Measurements from ENCODE around the gene PRXL2B. TPM values are rescaled to one million over a fixed set of nuclear protein-coding genes. Genes with fewer than 3 reads are reported as not detected.

PRXL2B gene
- total and polyA plus RNA-seq, 10 of the 15 experiments (the other 5 are each of a cell fraction or from before 2014, with no cell fraction given) = 0.44 to 5.6 (median 4.0) TPM

- no peak for TF ChIP-seq ZBTB4 (CRISPR knock-in tag; IDR thresholded peaks at IDR 0.05)
- TF ChIP-seq HSF1 (IDR thresholded peaks at IDR 0.05; ENCODE audit: low read depth, low read length) = no peak
- TF ChIP-seq BMI1 (IDR thresholded peaks at IDR 0.05; ENCODE audit: borderline replicate concordance) = no peak
- no peak for TF ChIP-seq NFXL1 (IDR thresholded peaks at IDR 0.05; ENCODE audit: borderline replicate concordance)
- no peak for TF ChIP-seq CHD4 (IDR thresholded peaks at IDR 0.05)
- TF ChIP-seq NR2F1 (conservative IDR thresholded peaks at IDR 0.05) = peak; percentile 82
- TF ChIP-seq REST (IDR thresholded peaks at IDR 0.05; ENCODE audit: low read depth, low read length) = no peak
- TF ChIP-seq MEF2B (IDR thresholded peaks at IDR 0.05; ENCODE audit: partially characterized antibody, poor library complexity, severe bottlenecking) = peak; percentile 32
- no peak for TF ChIP-seq ZBTB11 (CRISPR knock-in tag; IDR thresholded peaks at IDR 0.05)
- TF ChIP-seq MAX (IDR thresholded peaks at IDR 0.05; ENCODE audit: low read depth, low read length) = no peak; the same call in 1 of the 2 replicates
- no peak for TF ChIP-seq MTA2 (IDR thresholded peaks at IDR 0.05; ENCODE audit: low read depth)
- no peak for TF ChIP-seq TBL1XR1 (IDR thresholded peaks at IDR 0.05; ENCODE audit: low read depth, low read length)
- no peak for TF ChIP-seq ZSCAN29 (IDR thresholded peaks at IDR 0.05)
- TF ChIP-seq POLR2AphosphoS5 (IDR thresholded peaks at IDR 0.05; ENCODE audit: low read length) = no peak
- peak; percentile 2; the same call in 1 of the 2 replicates for TF ChIP-seq POLR2A (IDR thresholded peaks at IDR 0.05; ENCODE audit: low read depth, low read length)
- peak; percentile 92 to 95 (median 94); a peak in 5 of 6 replicates for TF ChIP-seq CTCF (IDR thresholded peaks at IDR 0.05 in 2 of 3, conservative IDR thresholded peaks at IDR 0.05 in 1 of 3; ENCODE audit: control insufficient read depth in 2 of 3, extremely low read depth in 1 of 3, insufficient read depth in 1 of 3, low read depth in 3 of 3, low read length in 3 of 3)
These were observed 38.4 kb upstream of the PRXL2B start (continued) for GRCh38 chr1:2548068-2548589.

Data from GM12878 (cell line).